GM18517 (cell line): Measurements from ENCODE around the gene COMMD1.
"Not testable (repeated sequence)": the region's sequence is repeated elsewhere in the genome, so short reads cannot be mapped to it uniquely, and the experiment has no call there.

Experiments
- ATAC-seq: cut with Tn5 transposase; IDR thresholded peaks from one replicate; pipeline ENCODE4 v1.9.1; 2021; ENCODE audit warnings: mild to moderate bottlenecking, moderate library complexity; ENCODE audit not compliant: unreplicated experiment

The COMMD1 gene

DNA sequence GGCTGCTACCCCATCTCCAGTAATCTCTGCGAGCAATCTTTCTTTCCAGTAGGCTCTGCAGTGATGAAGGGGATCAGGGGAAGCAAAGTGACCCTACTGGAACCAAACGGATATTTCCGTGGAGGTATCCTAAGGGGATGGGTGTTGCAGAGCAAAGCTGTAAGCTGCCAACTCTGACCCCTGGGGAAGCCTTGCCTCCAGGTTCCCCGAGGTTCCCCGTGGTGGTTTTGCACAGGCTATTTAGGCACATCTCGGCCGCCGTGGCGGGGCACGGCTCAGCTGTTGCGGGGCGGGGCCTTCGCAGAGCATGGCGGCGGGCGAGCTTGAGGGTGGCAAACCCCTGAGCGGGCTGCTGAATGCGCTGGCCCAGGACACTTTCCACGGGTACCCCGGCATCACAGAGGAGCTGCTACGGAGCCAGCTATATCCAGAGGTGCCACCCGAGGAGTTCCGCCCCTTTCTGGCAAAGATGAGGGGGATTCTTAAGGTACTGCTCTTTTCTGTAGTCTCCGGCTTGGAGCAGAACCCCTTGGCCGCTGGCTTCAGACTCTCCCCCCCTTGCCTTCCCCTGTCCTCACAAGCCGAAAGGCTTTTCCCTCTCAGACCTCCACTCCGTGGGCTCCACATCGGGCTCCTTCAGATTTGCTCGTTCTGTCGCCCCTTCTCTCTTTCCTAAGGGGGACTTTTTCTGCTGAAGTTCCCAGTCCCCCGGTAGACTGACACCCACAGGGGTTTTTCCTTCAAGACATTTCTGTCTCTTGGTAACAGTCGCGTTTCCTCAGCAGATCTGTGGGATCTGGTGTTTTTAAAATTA, at the start of gene COMMD1:
Gene COMMD1, plus strand, starts transcription at position 303 of the 814 bp plus-strand sequence. Its CDS starts 5 bp downstream, at position 308.
- ATAC-seq = peak; percentile 98

- no peak for ATAC-seq
These were observed 48.2 kb upstream of the COMMD1 start for GRCh38 chr2:61857224-61857623.

GRCh38 chr2:61862085-61862484, 43.4 kb upstream of the COMMD1 start:
- no peak for ATAC-seq

DNA sequence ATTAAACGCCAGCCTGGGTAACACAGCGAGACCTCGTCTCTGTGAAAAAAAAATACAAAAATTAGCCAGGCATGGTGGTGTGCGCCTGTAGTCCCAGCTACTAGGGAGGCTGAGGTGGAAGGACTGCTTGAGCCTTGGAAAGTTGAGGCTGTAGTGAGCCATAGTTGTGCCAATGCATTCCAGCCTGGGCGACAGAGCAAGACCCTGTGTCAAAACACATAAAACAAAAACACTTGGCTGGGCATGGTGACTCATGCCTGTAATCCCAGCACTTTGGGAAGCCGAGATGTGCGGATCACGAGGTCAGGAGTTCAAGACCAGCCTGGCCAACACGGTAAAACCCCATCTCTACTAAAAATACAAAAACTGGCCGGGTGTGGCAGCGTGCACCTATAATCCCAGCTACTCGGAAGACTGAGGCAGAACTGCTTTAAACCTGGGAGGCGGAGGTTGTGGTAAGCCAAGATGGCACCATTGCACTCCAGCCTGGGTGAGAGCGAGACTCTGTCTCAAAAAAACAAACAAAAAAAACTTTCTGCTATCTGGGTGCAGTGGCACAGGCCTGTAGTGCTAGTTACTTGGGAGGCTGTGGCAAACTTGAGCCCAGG, 38.9 kb upstream of the COMMD1 start:
- not testable (repeated sequence) for ATAC-seq

DNA sequence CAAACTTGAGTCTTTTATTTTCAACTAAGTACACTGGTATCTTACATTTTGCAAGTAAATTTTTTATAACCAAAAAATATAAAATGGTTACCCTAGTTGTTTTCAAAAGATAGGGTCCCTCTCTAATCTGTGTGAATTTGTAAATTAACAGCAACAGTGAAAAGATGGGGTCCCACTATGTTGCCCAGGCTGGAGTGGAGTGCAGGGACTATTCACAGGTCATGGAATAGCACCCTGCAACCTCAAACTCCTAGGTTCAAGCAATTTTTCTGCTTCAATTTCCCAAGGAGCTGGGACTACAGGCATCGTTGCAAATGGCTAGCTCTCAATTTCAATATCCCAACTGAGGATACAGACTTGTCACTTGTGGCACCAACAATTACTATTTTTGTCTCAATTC, 29.1 kb upstream of the COMMD1 start:
- no peak for ATAC-seq

GRCh38 chr2:61877571-61878245, 27.8 kb upstream of the COMMD1 start:
- no peak for ATAC-seq

DNA sequence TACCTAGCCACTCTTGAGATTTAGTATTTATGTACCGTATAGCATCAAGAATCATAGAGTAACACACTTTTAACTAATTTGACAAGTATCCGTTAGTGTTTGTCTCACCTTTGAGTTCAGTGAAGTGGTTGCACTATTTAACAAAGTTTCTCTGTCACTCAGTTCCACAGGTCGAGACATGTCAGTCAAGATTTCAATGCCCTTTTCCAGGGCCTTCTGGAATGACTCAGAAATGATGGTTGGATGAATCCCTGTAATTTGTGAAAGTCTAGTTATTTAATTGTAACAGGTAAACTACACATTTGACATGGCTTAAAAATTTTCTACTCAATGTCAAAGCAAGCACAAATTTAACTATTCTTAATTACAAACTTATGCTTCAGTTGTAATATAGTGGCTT, 26.7 kb upstream of the COMMD1 start:
- ATAC-seq = no peak

- ATAC-seq = not testable (repeated sequence)
These were observed 26.1 kb upstream of the COMMD1 start for GRCh38 chr2:61879351-61879750.

DNA sequence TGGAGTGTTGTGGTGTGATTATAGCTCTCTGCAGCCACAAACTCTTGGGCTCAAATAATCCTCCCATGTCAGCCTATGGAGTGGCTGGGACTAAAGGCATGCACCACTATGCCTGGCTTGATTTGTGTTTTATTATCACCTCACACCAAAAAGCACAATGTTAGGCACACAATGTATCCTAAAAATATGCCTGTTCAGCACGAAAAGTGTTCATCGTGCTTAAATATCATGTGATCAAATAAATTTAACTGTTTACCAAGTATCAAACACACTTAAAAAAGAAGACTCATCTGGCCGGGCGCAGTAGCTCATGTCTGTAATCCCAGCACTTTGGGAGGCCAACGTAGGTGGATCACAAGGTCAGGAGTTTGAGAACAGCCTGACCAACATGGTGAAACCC, 22.6 kb upstream of the COMMD1 start:
- no peak for ATAC-seq

DNA sequence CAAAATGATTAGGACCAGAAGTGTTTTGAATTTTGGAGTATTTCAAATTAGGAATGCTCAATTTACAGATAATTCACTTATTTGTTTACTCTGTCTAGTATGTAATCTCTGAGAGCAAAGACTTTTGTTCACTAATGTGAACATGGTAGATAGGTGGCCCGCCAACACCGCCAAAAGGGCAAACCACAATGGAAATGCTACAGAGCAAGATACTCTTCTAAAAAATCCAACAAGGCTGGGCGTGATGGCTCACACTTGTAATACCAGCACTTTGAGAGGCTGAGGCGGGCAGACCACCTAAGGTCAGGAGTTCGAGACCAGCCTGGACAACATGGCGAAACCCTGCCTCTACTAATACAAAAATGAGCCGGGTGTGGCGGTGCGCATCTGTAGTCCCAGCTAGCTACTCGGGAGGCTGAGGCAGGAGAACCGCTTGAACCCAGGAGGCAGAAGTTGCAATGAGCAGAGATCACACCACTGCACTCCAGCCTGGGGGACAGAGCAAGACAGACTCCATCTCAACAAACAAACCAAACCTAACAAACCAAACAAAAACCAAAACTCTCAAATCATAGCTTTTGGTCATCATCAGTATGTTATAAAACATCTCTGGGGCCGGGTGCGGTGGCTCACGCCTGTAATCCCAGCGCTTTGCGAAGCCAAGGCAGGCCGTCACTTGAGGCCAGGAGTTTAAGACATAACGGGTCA, 19.4 kb upstream of the COMMD1 start:
- no peak for ATAC-seq

DNA sequence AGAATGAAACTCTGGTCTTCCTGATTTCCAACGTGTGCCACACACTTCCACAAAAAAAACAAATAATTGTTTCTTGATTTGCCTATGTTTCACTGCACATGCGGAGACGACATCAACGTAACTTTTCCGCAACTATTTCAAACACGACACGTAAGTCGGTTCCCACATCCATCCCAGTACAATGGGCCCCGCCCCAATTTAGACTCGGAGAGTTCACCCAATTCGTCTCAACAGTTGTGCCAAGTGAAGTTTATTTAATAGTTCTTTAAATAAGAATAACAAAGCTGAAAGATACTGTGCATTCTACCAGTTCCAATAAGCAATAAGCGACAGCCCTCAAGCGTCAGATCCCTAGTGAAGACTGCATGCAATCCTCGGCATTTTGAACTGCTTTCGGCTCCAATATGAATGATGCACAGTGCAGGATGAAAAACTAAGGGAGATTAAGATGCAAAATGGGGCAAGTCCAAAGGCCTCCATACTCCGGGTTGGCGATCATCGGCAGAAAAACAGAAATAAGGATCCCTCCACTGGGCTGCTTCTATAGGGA, 17.7 kb upstream of the COMMD1 start:
- ATAC-seq = no peak

DNA sequence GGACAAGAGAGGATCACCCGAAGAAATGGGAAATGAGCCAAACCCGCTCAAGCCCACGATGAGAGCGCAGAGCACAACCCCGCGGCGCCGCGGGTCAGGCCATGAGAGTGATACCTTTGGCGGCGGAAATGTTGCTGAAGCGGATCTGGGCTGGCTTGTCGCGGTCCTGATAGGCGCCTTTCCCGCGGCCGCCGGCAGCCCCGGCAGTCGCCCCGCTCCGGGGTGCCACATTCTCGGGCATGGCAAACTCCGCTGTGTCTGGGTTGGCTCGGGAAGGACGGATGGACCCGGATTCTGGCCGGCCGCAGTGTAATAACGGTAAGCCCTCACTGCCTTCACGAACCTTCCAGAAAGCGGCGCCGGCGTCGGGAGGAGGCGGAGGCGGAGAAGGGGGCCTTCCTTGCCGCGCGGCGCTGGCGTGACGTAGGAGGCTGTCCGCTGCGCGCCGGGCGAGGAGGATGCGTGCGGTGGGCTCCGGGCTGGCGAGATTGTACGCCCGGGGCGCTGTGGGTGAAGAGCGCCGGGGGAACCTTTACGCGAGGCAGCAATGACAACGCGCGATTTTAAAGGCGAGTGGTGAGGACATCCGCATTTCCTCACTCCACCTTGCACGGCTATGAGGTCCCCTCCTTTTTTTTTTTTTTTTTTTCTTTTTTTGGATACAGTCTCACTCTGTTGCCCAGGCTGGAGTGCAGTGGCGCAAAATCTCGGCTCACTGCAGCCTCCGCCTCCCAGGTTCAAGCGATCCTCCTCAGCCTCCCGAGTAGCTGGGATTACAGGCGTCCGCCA, 17.0 kb upstream of the COMMD1 start, which contains the start of gene CCT4:
Gene CCT4, minus strand, starts transcription at position 390 of the 789 bp plus-strand sequence. Its CDS starts 149 bp downstream, at position 241.
- ATAC-seq = peak; percentile 68

GRCh38 chr2:61898810-61899209, 6.7 kb upstream of the COMMD1 start:
- ATAC-seq = no peak

- ATAC-seq = no peak
These were observed 5.2 kb upstream of the COMMD1 start for GRCh38 chr2:61900281-61900680.

- peak; percentile 16 for ATAC-seq
These were observed 654 bp downstream of the COMMD1 start for GRCh38 chr2:61906186-61906470.

DNA sequence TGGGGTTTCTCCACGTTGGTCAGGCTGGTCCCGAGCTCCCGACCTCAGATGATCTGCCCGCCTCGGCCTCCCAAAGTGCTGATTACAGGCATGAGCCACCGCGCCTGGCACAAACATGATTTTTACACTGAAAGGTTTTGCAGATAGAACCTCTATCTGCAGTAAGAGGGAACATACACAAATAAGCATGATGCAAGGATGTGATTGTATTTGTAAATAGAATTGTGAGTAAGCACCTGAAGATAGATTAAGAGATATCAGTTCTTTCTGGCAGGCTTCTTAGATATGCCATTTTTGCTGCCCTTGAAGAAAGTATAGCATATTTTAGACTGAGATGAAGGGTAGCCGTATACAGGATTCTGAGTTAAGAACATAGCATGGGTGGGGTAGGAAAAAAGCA, 3.6 kb downstream of the COMMD1 start:
- ATAC-seq = no peak

GRCh38 chr2:61910603-61911002, 5.1 kb downstream of the COMMD1 start:
- no peak for ATAC-seq

GRCh38 chr2:61911510-61911909, 6.0 kb downstream of the COMMD1 start:
- no peak for ATAC-seq

- ATAC-seq = not testable (repeated sequence)
These were observed 9.3 kb downstream of the COMMD1 start for GRCh38 chr2:61914794-61915193.

DNA sequence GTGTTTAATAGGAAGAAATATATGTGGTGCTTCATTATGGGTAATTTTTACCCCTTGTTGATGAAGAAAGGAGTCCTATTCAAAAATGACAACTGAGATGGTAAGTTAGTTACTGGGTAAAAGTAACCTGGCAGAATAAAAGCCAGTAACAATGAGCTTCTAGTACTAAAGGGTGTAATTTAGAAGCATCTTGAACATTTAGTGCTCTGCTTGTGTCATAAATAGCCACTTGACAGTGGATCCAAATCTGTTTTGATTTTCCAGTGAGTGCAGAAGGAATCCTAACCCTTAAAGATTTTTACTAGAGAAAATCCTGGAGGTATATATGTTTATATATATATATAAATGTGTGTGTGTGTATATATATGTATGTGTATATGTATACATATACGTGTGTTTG, 15.1 kb downstream of the COMMD1 start:
- ATAC-seq = no peak
